CD4-positive, alpha-beta T cell treated with Interleukin-10 for 1 hour (primary cell): Measurements from ENCODE around the gene SGK1.
"Not testable (repeated sequence)": the region's sequence is repeated elsewhere in the genome, so short reads cannot be mapped to it uniquely, and the experiment has no call there.

ENCODE experiments used
- DNase-seq: peaks from one replicate; pipeline ENCODE4 v3.0.0-alpha.2; 2020

The SGK1 gene

GRCh38 chr6:134217105-134217797 lies 100.7 kb downstream of the SGK1 start:
- DNase-seq, result no peak

GRCh38 chr6:134216301-134217010 lies 101.5 kb downstream of the SGK1 start:
- DNase-seq, result no peak

DNA sequence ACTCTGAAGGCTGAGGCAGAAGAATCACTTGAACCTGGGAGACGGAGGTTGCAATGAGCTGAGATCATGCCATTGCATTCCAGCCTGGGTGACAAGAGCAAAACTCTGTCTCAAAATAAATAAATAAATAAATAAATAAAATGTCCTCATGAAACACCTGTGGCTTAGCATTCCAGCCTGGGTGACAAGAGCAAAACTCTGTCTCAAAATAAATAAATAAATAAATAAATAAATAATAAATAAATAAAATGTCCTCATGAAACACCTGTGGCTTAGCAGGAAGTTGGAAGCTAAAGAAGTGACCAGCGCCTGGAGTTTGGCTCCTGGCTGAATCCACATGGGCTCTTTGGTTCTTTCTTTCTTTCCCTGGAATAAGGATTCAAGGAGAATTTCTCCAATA lies 104.5 kb downstream of the SGK1 start:
- DNase-seq, result not testable (repeated sequence)

GRCh38 chr6:134211297-134211696 lies 106.6 kb downstream of the SGK1 start:
- DNase-seq, result no peak

- DNase-seq, result no peak
These were observed 110.5 kb downstream of the SGK1 start for GRCh38 chr6:134207421-134207820.

DNA sequence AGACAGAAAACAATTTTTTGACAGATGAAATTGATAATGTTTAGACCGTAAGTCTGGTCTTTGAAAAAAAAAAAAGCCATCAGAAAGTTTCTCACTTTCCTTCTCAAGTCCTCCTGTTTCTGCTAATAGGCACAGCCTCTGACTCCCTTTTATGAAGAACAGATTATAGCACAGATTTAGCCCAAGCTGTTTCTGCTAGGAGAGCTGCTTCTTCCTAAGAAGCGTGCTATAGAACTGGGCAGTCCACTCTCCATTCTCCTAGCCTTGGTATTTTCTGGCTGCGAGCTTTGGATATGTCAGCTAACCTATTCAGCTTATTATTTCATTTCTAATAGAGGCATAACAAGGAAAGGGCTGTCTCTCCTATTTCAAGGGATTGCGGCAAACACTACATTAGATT lies 112.5 kb downstream of the SGK1 start:
- DNase-seq, result no peak

GRCh38 chr6:134204759-134205158 lies 113.2 kb downstream of the SGK1 start:
- DNase-seq, result not testable (repeated sequence)

- no peak for DNase-seq
These were observed 113.9 kb downstream of the SGK1 start for GRCh38 chr6:134204031-134204430.

GRCh38 chr6:134201716-134202115 lies 116.2 kb downstream of the SGK1 start:
- no peak for DNase-seq

GRCh38 chr6:134199848-134200606 lies 117.9 kb downstream of the SGK1 start:
- DNase-seq, result no peak

GRCh38 chr6:134198093-134198492 lies 119.8 kb downstream of the SGK1 start:
- no peak for DNase-seq

GRCh38 chr6:134197685-134198084 lies 120.2 kb downstream of the SGK1 start:
- not testable (repeated sequence) for DNase-seq

GRCh38 chr6:134196568-134197193 lies 121.2 kb downstream of the SGK1 start:
- DNase-seq, result no peak

- no peak for DNase-seq
These were observed 121.9 kb downstream of the SGK1 start for GRCh38 chr6:134195985-134196384.

DNA sequence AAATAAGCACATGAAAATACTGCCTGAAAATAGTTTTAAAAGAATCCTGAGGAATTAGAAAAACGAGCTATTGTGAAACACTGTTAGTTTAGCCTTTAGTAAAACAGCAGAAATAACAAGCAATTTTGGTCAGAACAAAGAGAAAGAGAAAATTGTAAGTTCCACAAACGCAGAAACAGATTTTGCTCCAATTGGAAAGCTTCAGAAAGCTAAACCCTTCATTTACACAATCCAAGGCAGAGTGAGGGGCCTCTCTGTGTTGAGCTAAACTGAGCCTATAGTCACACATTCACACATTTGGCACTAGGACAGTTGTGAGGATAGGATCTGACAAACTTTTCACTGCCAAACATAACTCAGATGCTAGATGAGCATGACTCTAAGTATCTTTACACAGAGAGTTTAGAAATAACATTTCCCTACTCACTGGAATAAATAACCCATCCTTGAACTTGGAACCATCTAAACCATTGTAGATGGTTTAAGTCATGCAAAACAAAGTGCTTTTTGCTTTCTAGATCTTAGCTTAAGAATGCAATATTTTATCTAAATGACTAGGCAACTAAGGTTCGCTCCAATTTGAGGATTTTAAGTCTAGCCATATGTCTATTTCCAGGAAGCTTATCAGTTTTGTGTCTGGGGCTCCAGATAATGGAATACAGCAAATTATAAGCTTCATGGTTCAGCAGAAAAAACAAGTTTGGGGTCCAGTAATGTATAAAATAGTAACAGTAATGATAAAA lies 122.6 kb downstream of the SGK1 start:
- DNase-seq, result no peak

DNA sequence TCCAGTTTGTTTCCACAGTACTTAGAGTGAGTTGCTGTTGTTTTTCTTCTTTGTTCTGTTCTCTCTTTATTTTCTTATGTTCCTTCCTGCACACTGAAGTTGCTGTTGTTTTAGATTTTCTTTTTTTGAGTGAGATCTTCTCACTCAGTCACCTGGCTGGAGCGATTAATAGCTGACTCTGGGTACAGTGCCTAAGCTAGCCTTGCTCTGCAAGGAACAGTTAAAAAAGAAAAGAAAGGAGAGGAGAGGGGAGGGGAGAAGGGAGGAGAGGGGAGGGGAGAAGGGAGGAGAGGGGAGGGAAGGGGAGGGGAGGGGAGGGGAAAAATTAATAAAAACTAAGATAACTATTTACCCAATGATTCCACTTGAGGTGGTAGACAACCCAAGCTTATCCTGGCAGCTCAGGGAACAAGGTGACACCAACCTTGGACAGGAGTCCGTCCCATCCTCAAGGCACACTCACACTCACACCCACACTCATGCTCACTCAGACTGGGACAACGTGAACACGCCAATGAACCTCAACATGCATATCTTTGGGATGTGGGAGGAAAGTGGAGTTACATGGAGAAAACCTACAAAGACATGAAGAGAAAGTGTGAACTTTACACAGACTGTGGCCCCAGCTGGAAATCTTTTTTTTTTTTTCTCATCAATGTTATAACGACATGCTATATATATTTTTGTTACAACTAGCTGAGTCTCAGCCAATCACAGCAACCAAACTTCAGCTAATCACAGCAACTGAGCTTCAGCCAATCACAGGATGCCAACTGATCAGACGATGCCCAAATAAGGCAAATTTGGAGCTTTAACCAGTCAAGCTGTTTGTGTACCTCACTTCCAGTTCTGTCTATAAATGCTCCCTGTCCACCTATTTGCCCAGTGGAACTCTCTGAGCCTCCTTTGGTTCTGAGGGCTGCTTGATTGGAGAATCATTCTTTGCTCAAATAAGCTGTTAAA lies 124.1 kb downstream of the SGK1 start:
- no peak for DNase-seq

DNA sequence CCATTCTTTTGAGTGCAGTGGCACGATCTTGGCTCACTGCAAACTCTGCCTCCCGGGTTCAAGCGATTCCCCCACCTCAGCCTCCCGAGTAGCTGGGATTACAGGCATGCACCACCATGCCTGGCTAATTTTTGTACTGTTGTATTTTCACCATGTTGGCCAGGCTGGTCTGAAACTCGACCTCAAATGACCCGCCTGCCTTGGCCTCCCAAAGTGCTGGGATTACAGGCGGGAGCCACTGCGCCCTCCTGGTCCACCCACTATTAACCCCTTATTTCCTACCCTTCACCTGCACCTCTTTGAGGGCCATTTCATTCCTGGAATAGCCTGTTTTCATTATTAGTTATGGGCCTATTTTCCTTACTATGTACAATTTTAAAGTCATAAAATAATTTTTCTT lies 125.3 kb downstream of the SGK1 start:
- DNase-seq, result not testable (repeated sequence)

DNA sequence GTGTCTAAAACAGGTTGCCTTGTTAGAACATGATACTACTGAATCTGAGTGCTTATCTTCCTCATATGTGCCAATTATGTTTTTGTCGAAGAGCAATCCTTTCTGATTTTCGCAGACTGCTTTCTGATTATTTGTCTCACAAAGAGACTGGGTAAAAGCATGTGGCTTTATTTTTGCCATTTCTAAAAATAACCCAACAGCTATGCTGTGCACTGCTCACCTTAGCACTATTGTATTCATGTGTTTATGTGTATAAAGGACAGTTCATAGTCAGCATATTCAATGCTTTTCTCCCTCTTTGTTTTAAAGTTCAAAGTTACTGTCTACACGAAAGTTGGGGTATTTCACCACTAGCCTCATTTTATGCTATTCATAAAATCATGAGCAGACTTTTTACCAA lies 127.0 kb downstream of the SGK1 start:
- DNase-seq, result no peak

DNA sequence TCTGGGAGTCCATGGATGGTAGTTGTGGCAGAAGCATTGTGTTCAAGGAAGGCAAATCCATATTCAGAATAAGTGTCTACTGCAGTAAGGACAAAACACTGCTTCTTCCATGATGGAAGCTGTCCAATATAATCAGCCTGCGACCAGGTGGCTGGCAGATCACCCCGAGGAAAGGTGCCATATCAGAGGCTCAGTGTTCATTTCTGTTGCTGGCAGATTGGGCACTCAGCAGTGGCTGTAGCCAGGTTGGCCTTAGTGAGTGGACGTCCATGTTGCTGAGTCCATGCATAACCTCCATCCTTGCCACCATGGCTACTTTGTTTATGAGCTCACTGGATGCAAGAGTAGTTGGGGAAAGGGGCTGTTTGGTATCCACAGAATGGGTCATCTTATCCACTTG lies 130.2 kb downstream of the SGK1 start:
- no peak for DNase-seq

DNA sequence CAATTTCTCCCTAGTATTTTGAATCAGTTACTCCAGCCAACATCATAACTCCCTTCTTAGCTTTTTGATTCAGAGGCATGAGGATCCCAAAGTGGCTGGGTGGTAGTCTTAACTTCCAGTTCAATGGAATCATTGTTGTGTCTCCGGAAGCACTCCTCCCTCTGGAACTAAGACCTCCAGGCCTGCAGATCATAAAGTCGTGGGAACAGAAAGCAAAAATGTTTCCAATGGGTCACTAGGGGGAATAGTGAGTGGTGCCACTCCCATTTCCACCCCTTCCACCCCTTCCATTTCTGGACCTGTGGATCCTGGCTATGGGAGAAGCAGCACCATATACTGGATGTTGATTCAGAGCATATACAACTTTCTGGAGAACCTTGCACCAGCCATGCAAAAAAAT lies 130.8 kb downstream of the SGK1 start:
- DNase-seq, result no peak

DNA sequence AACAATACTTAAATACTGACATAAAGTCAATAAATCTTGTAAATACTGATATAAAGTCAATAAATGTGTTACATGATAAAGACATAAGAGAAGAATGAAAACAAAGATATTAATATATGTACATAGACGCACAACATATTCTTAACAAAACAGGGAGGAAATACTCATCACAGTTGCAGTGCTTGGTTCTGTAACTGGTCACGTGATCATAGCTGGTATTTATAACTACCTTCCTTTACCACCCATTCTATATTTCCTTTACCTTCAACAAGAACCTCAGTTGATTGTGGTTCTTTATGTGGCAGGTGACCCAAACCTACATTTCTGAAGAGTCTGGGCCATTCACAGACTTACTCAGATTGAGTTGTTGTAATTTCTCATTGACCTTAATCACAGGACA lies 131.6 kb downstream of the SGK1 start:
- DNase-seq, result no peak
